Liver (tissue), 3 donors: ENCODE results near the gene IFNGR2.

Source experiments
- CTCF ChIP-seq: fragments of 150-350 bp; IDR thresholded peaks from 2 replicates; pipeline ENCODE4 v1.5.1; 2017; ENCODE audit warnings: improper control_type of control experiment, low read depth, low read length; ENCODE audit not compliant: missing input control
- FOXA1 ChIP-seq: IDR thresholded peaks from 2 replicates; pipeline ENCODE4 v1.6.1; 2016; ENCODE audit warnings: antibody characterized with exemption
- GABPA ChIP-seq, 2 donors: IDR thresholded peaks in 1 of 2; conservative IDR thresholded peaks in 1 of 2; 2 replicates each; pipeline ENCODE4 v1.6.1; 2016; ENCODE audit warnings: antibody characterized with exemption in 2 of 2, mild to moderate bottlenecking in 1 of 2, moderate library complexity in 1 of 2
- JUND ChIP-seq, 2 donors: IDR thresholded peaks; 2 replicates each; pipeline ENCODE4 v1.6.1; 2016; ENCODE audit warnings: antibody characterized with exemption in 2 of 2
- NR2F2 ChIP-seq: IDR thresholded peaks from 2 replicates; pipeline ENCODE4 v1.6.1; 2016; ENCODE audit warnings: antibody characterized with exemption
- REST ChIP-seq: IDR thresholded peaks from 2 replicates; pipeline ENCODE4 v1.6.1; 2016; ENCODE audit warnings: antibody characterized with exemption, mild to moderate bottlenecking
- SP1 ChIP-seq: IDR thresholded peaks from 2 replicates; pipeline ENCODE4 v1.6.1; 2018; ENCODE audit warnings: antibody characterized with exemption, mild to moderate bottlenecking
- TAF1 ChIP-seq: conservative IDR thresholded peaks from 2 replicates; pipeline ENCODE4 v1.6.1; 2016; ENCODE audit warnings: antibody characterized with exemption, mild to moderate bottlenecking
- YY1 ChIP-seq: IDR thresholded peaks from 2 replicates; pipeline ENCODE4 v1.6.1; 2016; ENCODE audit warnings: antibody characterized with exemption, mild to moderate bottlenecking
- TF ChIP-seq, protein P1 (sequence below): IDR thresholded peaks from 2 replicates; pipeline ENCODE4 v1.6.1; 2016; ENCODE audit warnings: antibody characterized with exemption
- TF ChIP-seq, protein P2 (sequence below): IDR thresholded peaks from 2 replicates; pipeline ENCODE4 v1.6.1; 2016; ENCODE audit warnings: antibody characterized with exemption
- donor health status: healthy.
- donor health status: healthy.

DNA sequence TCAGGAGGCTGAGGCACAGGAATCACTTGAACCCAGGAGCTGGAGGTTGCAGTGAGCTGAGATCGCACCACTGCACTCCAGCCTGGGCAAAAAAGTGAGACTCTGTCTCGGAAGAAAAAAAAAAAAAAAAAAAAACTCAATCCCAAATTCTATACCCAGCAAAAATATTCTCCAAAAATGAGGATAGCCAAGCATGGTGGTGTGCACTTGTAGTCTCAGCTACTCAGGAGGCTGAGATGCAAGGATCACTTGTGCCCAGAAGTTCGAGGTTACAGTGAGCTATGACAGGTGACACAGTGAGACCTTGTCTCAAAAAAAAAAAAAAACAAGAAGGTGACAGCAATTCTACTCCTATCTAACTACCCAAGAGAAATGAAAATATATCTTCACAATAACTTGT, 70.1 kb downstream of the IFNGR2 start:
- no peak for TF ChIP-seq CTCF
- no peak for TF ChIP-seq JUND (IDR thresholded peaks at IDR 0.05)
- no peak for TF ChIP-seq FOXA1
- TF ChIP-seq, protein P1, sequence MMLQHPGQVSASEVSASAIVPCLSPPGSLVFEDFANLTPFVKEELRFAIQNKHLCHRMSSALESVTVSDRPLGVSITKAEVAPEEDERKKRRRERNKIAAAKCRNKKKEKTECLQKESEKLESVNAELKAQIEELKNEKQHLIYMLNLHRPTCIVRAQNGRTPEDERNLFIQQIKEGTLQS: no peak
- TF ChIP-seq GABPA (IDR thresholded peaks at IDR 0.05 in 1 of 2, conservative IDR thresholded peaks at IDR 0.05 in 1 of 2): no peak
- TF ChIP-seq, protein P2, sequence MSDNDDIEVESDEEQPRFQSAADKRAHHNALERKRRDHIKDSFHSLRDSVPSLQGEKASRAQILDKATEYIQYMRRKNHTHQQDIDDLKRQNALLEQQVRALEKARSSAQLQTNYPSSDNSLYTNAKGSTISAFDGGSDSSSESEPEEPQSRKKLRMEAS: no peak
- no peak for TF ChIP-seq SP1
- no peak for TF ChIP-seq TAF1
- TF ChIP-seq YY1: no peak
- TF ChIP-seq NR2F2: no peak
- TF ChIP-seq REST: no peak
